ENCODE measurements around the gene ERGIC2.

DNA sequence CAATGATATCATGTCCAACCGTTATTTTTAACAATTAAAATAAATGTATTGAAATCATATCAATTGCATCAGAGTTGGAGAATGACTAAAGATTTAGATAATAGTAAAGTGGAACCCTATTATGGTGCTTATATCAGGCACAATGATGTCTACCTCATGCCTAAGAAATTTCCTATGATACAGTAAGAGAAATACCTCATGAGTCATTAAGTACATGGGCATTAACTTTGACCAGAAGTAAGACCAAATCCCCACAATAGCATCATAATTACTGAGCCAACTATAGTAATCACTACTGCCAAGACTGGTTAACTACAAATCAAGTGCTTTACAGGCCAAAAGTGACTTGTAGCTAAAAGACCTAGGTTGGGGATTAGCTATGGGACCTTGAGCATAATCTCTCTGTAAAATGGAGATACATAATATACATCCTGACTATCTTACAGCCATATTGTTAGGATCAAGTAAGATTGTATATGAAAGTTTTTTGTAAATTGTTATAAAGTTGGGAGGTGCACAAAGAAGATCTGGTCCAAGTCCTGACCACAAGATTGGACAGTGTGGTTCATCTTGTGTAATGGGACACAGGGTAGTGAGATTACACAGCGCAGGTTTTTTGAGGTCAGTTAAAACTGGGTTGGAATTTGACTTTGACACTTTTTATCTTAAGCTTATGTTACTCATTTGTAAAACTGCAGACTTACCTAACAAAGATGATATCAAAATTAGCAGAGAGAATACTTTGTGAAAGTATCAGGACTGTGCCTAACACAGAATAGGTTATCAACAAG is 60.5 kb downstream of the ERGIC2 start:
- TF ChIP-seq, protein P1, sequence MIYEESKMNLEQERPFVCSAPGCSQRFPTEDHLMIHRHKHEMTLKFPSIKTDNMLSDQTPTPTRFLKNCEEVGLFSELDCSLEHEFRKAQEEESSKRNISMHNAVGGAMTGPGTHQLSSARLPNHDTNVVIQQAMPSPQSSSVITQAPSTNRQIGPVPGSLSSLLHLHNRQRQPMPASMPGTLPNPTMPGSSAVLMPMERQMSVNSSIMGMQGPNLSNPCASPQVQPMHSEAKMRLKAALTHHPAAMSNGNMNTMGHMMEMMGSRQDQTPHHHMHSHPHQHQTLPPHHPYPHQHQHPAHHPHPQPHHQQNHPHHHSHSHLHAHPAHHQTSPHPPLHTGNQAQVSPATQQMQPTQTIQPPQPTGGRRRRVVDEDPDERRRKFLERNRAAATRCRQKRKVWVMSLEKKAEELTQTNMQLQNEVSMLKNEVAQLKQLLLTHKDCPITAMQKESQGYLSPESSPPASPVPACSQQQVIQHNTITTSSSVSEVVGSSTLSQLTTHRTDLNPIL (CRISPR knock-in tag; IDR thresholded peaks at IDR 0.05; ENCODE audit: low read depth): peak; percentile 68
- TF ChIP-seq SNAI2 (CRISPR knock-in tag; IDR thresholded peaks at IDR 0.05): no peak
- TF ChIP-seq ARNTL (CRISPR knock-in tag; IDR thresholded peaks at IDR 0.05; ENCODE audit: borderline replicate concordance, low read depth): no peak
- TF ChIP-seq ZFP3 (CRISPR knock-in tag; IDR thresholded peaks at IDR 0.05): no peak
- TF ChIP-seq ZNF8 (CRISPR knock-in tag; IDR thresholded peaks at IDR 0.05): no peak
- TF ChIP-seq PPARA (CRISPR knock-in tag; IDR thresholded peaks at IDR 0.05; ENCODE audit: borderline replicate concordance): no peak
- TF ChIP-seq TOX (CRISPR knock-in tag; IDR thresholded peaks at IDR 0.05; ENCODE audit: borderline replicate concordance): no peak
- TF ChIP-seq ZNF565 (CRISPR knock-in tag; conservative IDR thresholded peaks at IDR 0.05; ENCODE audit: low read depth): no peak
